ENCODE data around the gene LTBP4.
A peak's percentile ranks its signal among the peaks of the same experiment; 100 is the strongest.
"Not testable (repeated sequence)": the region's sequence is repeated elsewhere in the genome, so short reads cannot be mapped to it uniquely, and the experiment has no call there.

The LTBP4 gene

GRCh38 chr19:40585982-40586422 lies 15.2 kb upstream of the LTBP4 start:
- DNase-seq (ENCODE audit: insufficient read length, low spot score): no peak
- FAIRE-seq: no peak
- TF ChIP-seq SPI1 (IDR thresholded peaks at IDR 0.05; ENCODE audit: low read depth, low read length) (no peak), POU2F2 (IDR thresholded peaks at IDR 0.05; ENCODE audit: low read depth, low read length) (no peak), TAF1 (IDR thresholded peaks at IDR 0.05; ENCODE audit: low read depth, low read length) (no peak), POLR2AphosphoS5 (IDR thresholded peaks at IDR 0.05; ENCODE audit: low read depth, low read length) (no peak), PAX5 (IDR thresholded peaks at IDR 0.05; ENCODE audit: insufficient read depth, low read length, severe bottlenecking) (no peak), POLR2A (IDR thresholded peaks at IDR 0.05; ENCODE audit: low read depth, low read length) (no peak)

- no peak for FAIRE-seq
- no peak for DNase-seq (ENCODE audit: insufficient read length, low spot score)
- TF ChIP-seq POU2F2 (IDR thresholded peaks at IDR 0.05; ENCODE audit: low read depth, low read length): no peak
- no peak for TF ChIP-seq PAX5 (IDR thresholded peaks at IDR 0.05; ENCODE audit: insufficient read depth, low read length, severe bottlenecking)
- TF ChIP-seq POLR2AphosphoS5 (IDR thresholded peaks at IDR 0.05; ENCODE audit: low read depth, low read length): no peak
- TF ChIP-seq SPI1 (IDR thresholded peaks at IDR 0.05; ENCODE audit: low read depth, low read length): no peak
- TF ChIP-seq POLR2A (IDR thresholded peaks at IDR 0.05; ENCODE audit: low read depth, low read length): no peak
- TF ChIP-seq TAF1 (IDR thresholded peaks at IDR 0.05; ENCODE audit: low read depth, low read length): no peak
These were observed 14.6 kb upstream of the LTBP4 start for GRCh38 chr19:40586611-40587010.

GRCh38 chr19:40588110-40588854 lies 12.9 kb upstream of the LTBP4 start:
- TF ChIP-seq POLR2A (IDR thresholded peaks at IDR 0.05; ENCODE audit: low read depth, low read length) (no peak), SPI1 (IDR thresholded peaks at IDR 0.05; ENCODE audit: low read depth, low read length) (no peak), POLR2AphosphoS5 (IDR thresholded peaks at IDR 0.05; ENCODE audit: low read depth, low read length) (no peak), POU2F2 (IDR thresholded peaks at IDR 0.05; ENCODE audit: low read depth, low read length) (no peak), TAF1 (IDR thresholded peaks at IDR 0.05; ENCODE audit: low read depth, low read length) (no peak), PAX5 (IDR thresholded peaks at IDR 0.05; ENCODE audit: insufficient read depth, low read length, severe bottlenecking) (no peak)
- FAIRE-seq (no peak), DNase-seq (ENCODE audit: insufficient read length, low spot score) (no peak)

GRCh38 chr19:40588926-40589569 lies 12.1 kb upstream of the LTBP4 start:
- FAIRE-seq (no peak), DNase-seq (ENCODE audit: insufficient read length, low spot score) (no peak)
- TF ChIP-seq POLR2A (IDR thresholded peaks at IDR 0.05; ENCODE audit: low read depth, low read length): no peak
- TF ChIP-seq PAX5 (IDR thresholded peaks at IDR 0.05; ENCODE audit: insufficient read depth, low read length, severe bottlenecking): no peak
- no peak for TF ChIP-seq POU2F2 (IDR thresholded peaks at IDR 0.05; ENCODE audit: low read depth, low read length)
- no peak for TF ChIP-seq POLR2AphosphoS5 (IDR thresholded peaks at IDR 0.05; ENCODE audit: low read depth, low read length)
- no peak for TF ChIP-seq SPI1 (IDR thresholded peaks at IDR 0.05; ENCODE audit: low read depth, low read length)
- no peak for TF ChIP-seq TAF1 (IDR thresholded peaks at IDR 0.05; ENCODE audit: low read depth, low read length)

GRCh38 chr19:40589591-40590429 lies 11.4 kb upstream of the LTBP4 start:
- no peak for FAIRE-seq
- no peak for DNase-seq (ENCODE audit: insufficient read length, low spot score)
- no peak for TF ChIP-seq SPI1 (IDR thresholded peaks at IDR 0.05; ENCODE audit: low read depth, low read length)
- TF ChIP-seq POLR2A (IDR thresholded peaks at IDR 0.05; ENCODE audit: low read depth, low read length): no peak
- no peak for TF ChIP-seq POU2F2 (IDR thresholded peaks at IDR 0.05; ENCODE audit: low read depth, low read length)
- TF ChIP-seq PAX5 (IDR thresholded peaks at IDR 0.05; ENCODE audit: insufficient read depth, low read length, severe bottlenecking): no peak
- TF ChIP-seq POLR2AphosphoS5 (IDR thresholded peaks at IDR 0.05; ENCODE audit: low read depth, low read length): no peak
- no peak for TF ChIP-seq TAF1 (IDR thresholded peaks at IDR 0.05; ENCODE audit: low read depth, low read length)

GRCh38 chr19:40590464-40591265 lies 10.5 kb upstream of the LTBP4 start:
- FAIRE-seq: no peak
- no peak for TF ChIP-seq SPI1 (IDR thresholded peaks at IDR 0.05; ENCODE audit: low read depth, low read length)
- no peak for TF ChIP-seq PAX5 (IDR thresholded peaks at IDR 0.05; ENCODE audit: insufficient read depth, low read length, severe bottlenecking)
- no peak for TF ChIP-seq POLR2A (IDR thresholded peaks at IDR 0.05; ENCODE audit: low read depth, low read length)
- TF ChIP-seq POU2F2 (IDR thresholded peaks at IDR 0.05; ENCODE audit: low read depth, low read length): no peak
- TF ChIP-seq POLR2AphosphoS5 (IDR thresholded peaks at IDR 0.05; ENCODE audit: low read depth, low read length): no peak
- TF ChIP-seq TAF1 (IDR thresholded peaks at IDR 0.05; ENCODE audit: low read depth, low read length): no peak

GRCh38 chr19:40591724-40592123 lies 9.4 kb upstream of the LTBP4 start:
- FAIRE-seq; DNase-seq (ENCODE audit: insufficient read length, low spot score): not testable (repeated sequence)

More at GRCh38 chr19:40590464-40591265, 10.5 kb upstream of the LTBP4 start:
- no peak for DNase-seq (ENCODE audit: insufficient read length, low spot score)

- TF ChIP-seq PAX5 (IDR thresholded peaks at IDR 0.05; ENCODE audit: insufficient read depth, low read length, severe bottlenecking) (no peak), POU2F2 (IDR thresholded peaks at IDR 0.05; ENCODE audit: low read depth, low read length) (no peak), POLR2AphosphoS5 (IDR thresholded peaks at IDR 0.05; ENCODE audit: low read depth, low read length) (no peak), POLR2A (IDR thresholded peaks at IDR 0.05; ENCODE audit: low read depth, low read length) (no peak), SPI1 (IDR thresholded peaks at IDR 0.05; ENCODE audit: low read depth, low read length) (no peak), TAF1 (IDR thresholded peaks at IDR 0.05; ENCODE audit: low read depth, low read length) (no peak)
- DNase-seq (ENCODE audit: insufficient read length, low spot score) (peak; percentile 69), FAIRE-seq (peak; percentile 84)
These were observed 9.0 kb upstream of the LTBP4 start for GRCh38 chr19:40592170-40592569.
